ENCODE measurements around the gene ADM2.

ADM2 gene

DNA sequence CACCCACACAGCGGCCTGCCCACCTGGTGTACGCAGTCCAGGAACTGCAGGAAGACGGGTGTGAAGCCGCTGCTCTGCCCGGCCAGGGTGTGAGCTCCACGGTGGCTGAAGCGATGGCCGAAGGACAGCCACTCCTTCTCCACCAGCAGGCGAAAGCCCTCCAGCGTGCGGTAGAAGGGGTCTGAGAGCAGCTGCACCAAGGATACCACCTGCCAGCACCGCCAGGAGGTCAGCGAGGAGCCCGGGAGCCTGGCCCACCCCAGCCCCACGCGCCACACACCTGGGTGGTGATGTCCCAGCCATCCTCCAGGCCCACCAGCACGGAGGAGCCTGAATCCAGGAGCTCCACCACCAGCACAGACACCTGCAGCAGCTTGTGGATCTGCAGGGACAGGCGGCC lies 26.1 kb upstream of the ADM2 start:
- no peak for FAIRE-seq
- DNase-seq (ENCODE audit: insufficient read length, low spot score) = no peak
- TF ChIP-seq POLR2A (IDR thresholded peaks at IDR 0.05; ENCODE audit: low read depth, low read length) = no peak

- DNase-seq (ENCODE audit: insufficient read length, low spot score) (no peak), FAIRE-seq (no peak)
- TF ChIP-seq POLR2A (IDR thresholded peaks at IDR 0.05; ENCODE audit: low read depth, low read length) = no peak
Observed at GRCh38 chr22:50456026-50456425, 25.3 kb upstream of the ADM2 start.

- no peak for FAIRE-seq
- no peak for DNase-seq (ENCODE audit: insufficient read length, low spot score)
- no peak for TF ChIP-seq POLR2A (IDR thresholded peaks at IDR 0.05; ENCODE audit: low read depth, low read length)
Observed at GRCh38 chr22:50456466-50457234, 24.7 kb upstream of the ADM2 start.

DNA sequence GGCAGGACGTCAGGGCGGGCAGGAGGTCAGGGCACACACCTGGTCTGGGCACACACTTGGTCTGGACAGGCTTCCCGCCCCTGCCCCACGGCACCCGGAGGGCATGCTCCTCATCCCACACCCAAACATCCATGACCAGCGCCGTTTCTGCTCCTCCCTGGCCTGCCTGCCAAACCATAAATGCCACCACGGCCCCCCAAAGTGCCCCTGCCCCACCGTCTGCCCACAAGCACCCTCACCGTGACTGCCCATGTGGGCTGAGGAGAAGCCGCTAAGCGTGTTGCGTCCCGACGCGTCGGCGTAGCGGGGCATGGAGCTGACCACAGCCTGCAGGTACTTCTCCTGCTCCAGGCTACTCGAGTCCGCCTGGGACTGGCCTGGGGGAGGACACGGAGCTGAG lies 22.3 kb upstream of the ADM2 start:
- no peak for TF ChIP-seq POLR2A (IDR thresholded peaks at IDR 0.05; ENCODE audit: low read depth, low read length)
- no peak for DNase-seq (ENCODE audit: insufficient read length, low spot score)
- FAIRE-seq = no peak

DNA sequence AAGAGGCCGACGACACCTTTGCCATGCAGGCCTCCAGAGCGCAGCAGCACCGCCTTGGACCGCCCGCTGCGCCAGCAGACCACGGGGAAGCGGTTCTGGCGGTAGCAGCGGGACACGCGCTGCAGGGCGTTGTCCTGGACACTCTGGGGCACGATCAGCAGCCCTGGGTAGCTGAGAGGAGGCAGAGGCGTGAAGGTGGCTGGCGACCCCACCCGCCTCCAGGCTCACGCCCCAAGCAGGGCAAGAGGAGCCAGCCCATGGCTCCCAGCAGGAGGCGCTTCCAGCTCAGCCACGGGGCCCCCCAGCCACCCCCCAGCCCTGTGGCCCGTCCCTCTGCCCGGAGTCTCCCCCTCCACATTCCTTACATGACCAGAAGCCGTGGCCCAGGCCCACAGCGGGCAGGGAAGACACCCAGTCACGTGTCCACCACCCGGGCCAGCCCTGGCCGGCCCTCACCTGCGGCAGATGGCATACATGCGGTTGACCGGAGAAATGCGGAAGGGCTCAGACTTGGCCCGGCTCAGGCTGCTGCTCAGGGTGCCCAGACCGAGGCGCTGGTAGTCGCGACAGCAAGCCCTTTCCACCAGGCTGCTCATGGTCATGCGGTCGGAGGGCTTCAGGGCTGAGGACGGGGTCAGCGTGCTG lies 21.7 kb upstream of the ADM2 start:
- FAIRE-seq = no peak
- no peak for TF ChIP-seq POLR2A (IDR thresholded peaks at IDR 0.05; ENCODE audit: low read depth, low read length)
- DNase-seq (ENCODE audit: insufficient read length, low spot score) = no peak

DNA sequence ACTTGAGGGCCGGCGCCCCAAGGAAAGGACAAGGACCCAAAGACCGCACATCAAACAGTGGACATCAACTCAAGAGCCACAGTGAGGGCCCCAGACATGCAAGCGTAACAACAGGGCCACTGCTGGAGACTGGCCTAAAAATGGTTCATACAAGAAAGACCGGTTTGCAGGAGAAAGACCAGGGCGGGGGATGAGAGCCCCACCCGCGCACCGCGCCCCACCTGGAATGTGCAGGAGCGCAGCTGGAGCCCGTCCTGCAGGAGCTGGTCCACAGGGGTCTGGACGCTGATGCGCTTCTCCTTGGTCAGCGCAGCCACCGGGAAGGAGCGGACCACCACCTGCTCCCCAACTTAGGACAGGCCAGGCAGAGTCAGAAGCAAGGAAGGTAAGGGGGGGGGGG lies 20.4 kb upstream of the ADM2 start:
- FAIRE-seq = no peak
- no peak for TF ChIP-seq POLR2A (IDR thresholded peaks at IDR 0.05; ENCODE audit: low read depth, low read length)
- DNase-seq (ENCODE audit: insufficient read length, low spot score) = no peak

DNA sequence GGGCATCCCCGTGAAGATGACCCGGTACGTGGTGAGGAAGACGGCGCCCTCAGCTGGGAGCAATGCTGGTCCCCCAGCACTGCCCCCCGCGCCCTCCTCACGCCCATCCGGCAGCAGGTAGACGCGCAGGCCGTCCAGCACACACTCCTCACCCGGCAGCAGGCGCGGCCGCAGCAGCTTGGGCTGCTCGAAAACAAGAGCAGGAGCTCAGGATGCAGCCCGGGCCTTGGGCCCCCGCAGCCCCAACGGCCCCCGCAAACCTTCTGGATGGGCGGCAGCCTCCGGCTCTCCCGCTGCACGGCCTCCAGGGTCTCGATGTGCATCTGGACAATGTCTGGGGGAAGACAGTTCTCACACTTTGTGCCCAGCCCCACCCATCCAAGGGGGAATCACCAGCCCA lies 19.8 kb upstream of the ADM2 start:
- FAIRE-seq = no peak
- no peak for TF ChIP-seq POLR2A (IDR thresholded peaks at IDR 0.05; ENCODE audit: low read depth, low read length)
- DNase-seq (ENCODE audit: insufficient read length, low spot score) = no peak

DNA sequence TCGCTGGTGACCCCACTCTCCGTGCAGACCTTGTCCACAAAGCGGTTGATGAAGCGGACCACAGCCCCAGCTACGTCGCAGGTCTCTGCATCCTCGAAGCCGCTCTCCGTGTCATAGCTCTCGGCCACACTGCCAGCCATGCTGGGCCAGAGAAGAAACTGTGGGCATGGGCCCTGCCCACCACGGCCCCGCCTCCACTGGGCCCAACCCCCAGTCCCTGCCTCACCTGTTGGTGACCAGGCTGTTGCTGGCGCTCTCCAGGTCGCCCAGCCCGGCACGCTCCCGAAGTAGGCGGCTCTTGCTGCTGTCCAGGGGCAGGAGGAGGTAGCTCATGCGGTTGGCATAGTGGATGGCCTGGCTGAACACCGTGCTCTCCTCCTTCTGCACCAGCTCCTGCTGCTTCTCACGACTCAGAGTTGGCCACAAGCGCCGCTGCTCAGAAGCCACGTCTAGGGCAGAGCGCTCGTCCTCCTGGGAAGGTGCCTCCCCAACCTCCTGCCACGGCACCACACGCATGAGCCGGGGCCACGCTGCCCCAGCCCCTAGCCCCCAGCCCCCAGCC lies 19.3 kb upstream of the ADM2 start:
- no peak for TF ChIP-seq POLR2A (IDR thresholded peaks at IDR 0.05; ENCODE audit: low read depth, low read length)
- FAIRE-seq (no peak), DNase-seq (ENCODE audit: insufficient read length, low spot score) (no peak)

- DNase-seq (ENCODE audit: insufficient read length, low spot score) (no peak), FAIRE-seq (no peak)
- TF ChIP-seq POLR2A (IDR thresholded peaks at IDR 0.05; ENCODE audit: low read depth, low read length) = no peak
Observed at GRCh38 chr22:50463188-50463900, 18.0 kb upstream of the ADM2 start.

GRCh38 chr22:50464451-50464850 lies 16.9 kb upstream of the ADM2 start:
- FAIRE-seq (no peak), DNase-seq (ENCODE audit: insufficient read length, low spot score) (no peak)
- no peak for TF ChIP-seq POLR2A (IDR thresholded peaks at IDR 0.05; ENCODE audit: low read depth, low read length)

GRCh38 chr22:50465066-50465930 lies 16.0 kb upstream of the ADM2 start:
- FAIRE-seq (no peak), DNase-seq (ENCODE audit: insufficient read length, low spot score) (no peak)
- no peak for TF ChIP-seq POLR2A (IDR thresholded peaks at IDR 0.05; ENCODE audit: low read depth, low read length)

DNA sequence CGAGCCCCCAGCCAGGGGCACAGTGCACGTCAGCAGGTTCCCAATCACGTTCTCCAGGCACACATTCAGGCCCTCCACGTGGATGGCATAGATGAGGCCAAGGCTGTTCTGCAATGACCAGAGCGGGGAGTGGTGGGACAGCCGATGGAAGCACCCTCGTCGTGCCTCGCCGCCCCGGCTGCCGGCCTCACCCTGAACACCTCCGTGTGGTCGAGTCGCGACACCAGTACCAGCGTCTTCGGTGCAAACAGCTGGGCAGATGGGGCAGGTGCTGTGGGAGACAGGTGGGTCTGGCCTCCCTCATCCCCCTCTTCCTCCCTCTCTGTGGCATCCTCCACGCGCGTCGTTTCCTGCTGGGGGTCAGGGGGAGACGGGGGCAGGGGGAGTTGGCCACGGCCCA lies 14.0 kb upstream of the ADM2 start:
- TF ChIP-seq POLR2A (IDR thresholded peaks at IDR 0.05; ENCODE audit: low read depth, low read length) = no peak
- FAIRE-seq = no peak
- DNase-seq (ENCODE audit: insufficient read length, low spot score) = no peak

GRCh38 chr22:50467773-50468440 lies 13.4 kb upstream of the ADM2 start:
- FAIRE-seq (no peak), DNase-seq (ENCODE audit: insufficient read length, low spot score) (no peak)
- no peak for TF ChIP-seq POLR2A (IDR thresholded peaks at IDR 0.05; ENCODE audit: low read depth, low read length)

Data from H54 (cell line).